ENCODE measurements around the gene VPS26C. TPM values are rescaled to one million over a fixed set of nuclear protein-coding genes. Genes with fewer than 3 reads are reported as not detected.

Gene VPS26C
- total and polyA plus RNA-seq, 2 of the 13 experiments (the other 11 are each of a cell fraction or from before 2014, with no cell fraction given) = 30.3 to 39.7 TPM

GRCh38 chr21:37193676-37194075 is 73.5 kb downstream of the VPS26C start:
- Histone ChIP-seq H3K9ac (ENCODE audit: insufficient read depth, low read depth, low read length) (no peak overlapping the region), H3K27ac (ENCODE audit: extremely low read length, insufficient read depth, low read length) (no peak overlapping the region), H3K27me3 (ENCODE audit: control insufficient read depth in 1 of 2, insufficient read depth in 2 of 2, low read length in 2 of 2) (no peaks in the 10 kb centered on the region), H3K9me3 (ENCODE audit: low read length) (no peaks in the 10 kb centered on the region), H3K36me3 (replicated peaks in 1 of 2; ENCODE audit: control insufficient read depth in 1 of 2, insufficient read depth in 2 of 2, low read length in 2 of 2) (peaks cover 22 to 82% of the 10 kb centered on the region in 2 experiments), H2AFZ (ENCODE audit: low read length) (no peak overlapping the region), H3K4me3 (replicated peaks in 1 of 3; ENCODE audit: insufficient read depth in 1 of 3, low read depth in 2 of 3, low read length in 3 of 3) (no peak overlapping the region), H3K4me2 (ENCODE audit: low read depth, low read length) (no peak overlapping the region), H3K79me2 (ENCODE audit: insufficient read depth, low read length) (no peaks in the 10 kb centered on the region), H4K20me1 (ENCODE audit: insufficient read depth, low read length) (no peaks in the 10 kb centered on the region), H3K4me1 (ENCODE audit: insufficient read depth, low read length) (no peaks in the 10 kb centered on the region)
- DNase-seq (ENCODE audit: low spot score) = no peak
- CTCF ChIA-PET (ENCODE audit: low intra/inter-chr PET ratio, low total read pairs) = no interaction called here
- ATAC-seq = no peak; the same call in 2 of the 3 replicates
- TF ChIP-seq JDP2 (CRISPR knock-in tag; IDR thresholded peaks at IDR 0.05; ENCODE audit: borderline replicate concordance) = no peak
- no peak for TF ChIP-seq ZBTB14 (CRISPR knock-in tag; IDR thresholded peaks at IDR 0.05)
- no peak for TF ChIP-seq ZNF260 (CRISPR knock-in tag; IDR thresholded peaks at IDR 0.05; ENCODE audit: borderline replicate concordance, low read depth)
- TF ChIP-seq ZNF713 (CRISPR knock-in tag; IDR thresholded peaks at IDR 0.05) = no peak
- no peak for TF ChIP-seq ZFP91 (CRISPR knock-in tag; IDR thresholded peaks at IDR 0.05; ENCODE audit: borderline replicate concordance)
- no peak for TF ChIP-seq HINFP (CRISPR knock-in tag; IDR thresholded peaks at IDR 0.05; ENCODE audit: low read depth)
- TF ChIP-seq GMEB1 (CRISPR knock-in tag; IDR thresholded peaks at IDR 0.05; ENCODE audit: borderline replicate concordance) = no peak
- no peak for TF ChIP-seq ARNT2 (CRISPR knock-in tag; IDR thresholded peaks at IDR 0.05; ENCODE audit: low read depth)
- TF ChIP-seq MIER2 (CRISPR knock-in tag; IDR thresholded peaks at IDR 0.05) = no peak
- TF ChIP-seq CENPT (CRISPR knock-in tag; IDR thresholded peaks at IDR 0.05; ENCODE audit: low read depth) = no peak
- TF ChIP-seq ZNF788 (CRISPR knock-in tag; IDR thresholded peaks at IDR 0.05; ENCODE audit: borderline replicate concordance) = no peak
- TF ChIP-seq ZNF263 (CRISPR knock-in tag; IDR thresholded peaks at IDR 0.05) = no peak
- 100% methylated on average over 6 of the region's 6 CpGs for WGBS (ENCODE audit: low lambda C conversion rate)
- BruUV-seq (replicated peaks) = no TSS peak
- no peak for FAIRE-seq
- POLR2A ChIA-PET = no interaction called here
- in situ Hi-C loops (cut with HindIII; ENCODE audit: extremely low pct_ligation_motif_present, low pct_unique_long_range_greater_than_20kb) (no loop called here), intact Hi-C loops (cut with micrococcal nuclease; ENCODE audit: unreplicated experiment) (no loop called here)

Measured in HepG2 (cell line).